Measurements from ENCODE around the gene SH3BP2.

DNA sequence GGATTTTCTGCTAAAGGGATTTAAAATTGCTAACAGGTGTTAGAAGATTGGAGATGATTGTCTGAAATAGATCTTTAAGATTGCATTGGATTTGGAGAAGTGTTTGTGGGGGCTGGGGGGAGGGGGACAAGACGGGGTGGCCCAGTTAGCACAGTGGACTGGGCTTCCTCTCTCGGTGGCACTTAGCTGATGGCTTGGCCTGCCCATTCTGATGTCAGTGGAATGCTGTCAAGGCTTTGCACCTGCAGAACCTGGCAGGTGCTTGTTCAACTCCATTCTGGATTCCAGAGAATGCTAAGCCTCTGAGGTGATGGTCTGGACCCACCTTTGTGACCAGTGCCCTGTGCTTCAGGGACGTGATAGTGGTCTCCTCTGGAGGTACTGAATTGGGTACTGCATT, 94.5 kb downstream of the SH3BP2 start:
- no peak for TF ChIP-seq POLR2AphosphoS5 (IDR thresholded peaks at IDR 0.05)
- no peak for TF ChIP-seq CTCF (IDR thresholded peaks at IDR 0.05)
- TF ChIP-seq POLR2A (IDR thresholded peaks at IDR 0.05): no peak
